ENCODE measurements around the gene BLNK. TPM values are rescaled to one million over a fixed set of nuclear protein-coding genes. Genes with fewer than 3 reads are reported as not detected.

BLNK gene
- polyA plus RNA-seq, 2 of the 4 experiments (the other 2 are of a cell fraction), result not detected

DNA sequence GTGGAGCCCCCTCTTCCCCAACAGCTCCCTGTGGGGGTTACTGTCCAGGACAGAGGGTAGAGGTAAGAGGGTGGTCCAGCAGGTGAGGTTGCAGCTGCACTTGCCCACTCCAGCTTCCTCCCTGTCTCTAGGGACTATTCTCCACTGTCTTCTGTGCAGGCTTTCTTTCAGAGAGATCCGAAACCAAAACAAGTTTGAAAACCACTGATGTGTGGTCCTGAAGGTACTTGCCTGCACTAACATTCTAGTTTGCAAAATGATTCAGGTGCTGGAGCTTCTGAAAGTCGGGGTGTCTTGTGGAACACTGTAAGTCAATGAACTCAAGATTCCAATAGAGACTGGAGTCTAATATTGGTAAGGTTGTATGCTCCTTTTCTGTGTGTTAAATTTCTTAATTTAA lies 63.1 kb downstream of the BLNK start:
- ATAC-seq (no peak), DNase-seq (ENCODE audit: low read depth in 1 of 2, low spot score in 1 of 2) (no peak), FAIRE-seq (no peak)
- H3K4me2 ChIP-seq, result no peak overlapping the region
- ChIA-PET CTCF (interaction anchor here (0.6 to 2.1 kb wide), 3 partner anchors 11 to 21 kb away, joined by 3 to 9 read pairs (median 4); no protein-coding TSS in a partner anchor), POLR2A (no interaction called here)
- no peak overlapping the region for H3K4me3 ChIP-seq
- no peaks in the 10 kb centered on the region for H3K9me3 ChIP-seq
- TF ChIP-seq SMC3 (IDR thresholded peaks at IDR 0.05) (no peak), HDAC2 (IDR thresholded peaks at IDR 0.05) (no peak), GATA3 (IDR thresholded peaks at IDR 0.05; ENCODE audit: borderline replicate concordance) (no peak), RFX5 (IDR thresholded peaks at IDR 0.05) (no peak), POLR2AphosphoS2 (conservative IDR thresholded peaks at IDR 0.05; ENCODE audit: low read length) (no peak), ZSCAN20 (CRISPR knock-in tag; IDR thresholded peaks at IDR 0.05) (no peak), HOXB13 (CRISPR knock-in tag; IDR thresholded peaks at IDR 0.05; ENCODE audit: low read depth) (no peak), NPAS2 (CRISPR knock-in tag; IDR thresholded peaks at IDR 0.05; ENCODE audit: borderline replicate concordance) (no peak), CBX2 (IDR thresholded peaks at IDR 0.05; ENCODE audit: borderline replicate concordance, low read depth) (no peak), JUNB (IDR thresholded peaks at IDR 0.05) (no peak), CEBPB (IDR thresholded peaks at IDR 0.05) (no peak), EHF (CRISPR knock-in tag; IDR thresholded peaks at IDR 0.05) (no peak), MAFK (IDR thresholded peaks at IDR 0.05; ENCODE audit: partially characterized antibody) (no peak), KDM1A (IDR thresholded peaks at IDR 0.05; ENCODE audit: low read depth) (no peak), SREBF2 (IDR thresholded peaks at IDR 0.05) (no peak), EHMT2 (IDR thresholded peaks at IDR 0.05; ENCODE audit: low read depth) (no peak), BHLHE40 (IDR thresholded peaks at IDR 0.05; ENCODE audit: low read depth, low read length) (no peak)
- TF ChIP-seq, protein P1, sequence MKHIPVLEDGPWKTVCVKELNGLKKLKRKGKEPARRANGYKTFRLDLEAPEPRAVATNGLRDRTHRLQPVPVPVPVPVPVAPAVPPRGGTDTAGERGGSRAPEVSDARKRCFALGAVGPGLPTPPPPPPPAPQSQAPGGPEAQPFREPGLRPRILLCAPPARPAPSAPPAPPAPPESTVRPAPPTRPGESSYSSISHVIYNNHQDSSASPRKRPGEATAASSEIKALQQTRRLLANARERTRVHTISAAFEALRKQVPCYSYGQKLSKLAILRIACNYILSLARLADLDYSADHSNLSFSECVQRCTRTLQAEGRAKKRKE (CRISPR knock-in tag; IDR thresholded peaks at IDR 0.05; ENCODE audit: low read depth), result no peak
- no peak overlapping the region for H3K27ac ChIP-seq
- no peaks in the 10 kb centered on the region for H3K4me1 ChIP-seq
- WGBS (ENCODE audit: missing lambda C conversion rate), result 33% methylated on average over 2 of the region's 2 CpGs

DNA sequence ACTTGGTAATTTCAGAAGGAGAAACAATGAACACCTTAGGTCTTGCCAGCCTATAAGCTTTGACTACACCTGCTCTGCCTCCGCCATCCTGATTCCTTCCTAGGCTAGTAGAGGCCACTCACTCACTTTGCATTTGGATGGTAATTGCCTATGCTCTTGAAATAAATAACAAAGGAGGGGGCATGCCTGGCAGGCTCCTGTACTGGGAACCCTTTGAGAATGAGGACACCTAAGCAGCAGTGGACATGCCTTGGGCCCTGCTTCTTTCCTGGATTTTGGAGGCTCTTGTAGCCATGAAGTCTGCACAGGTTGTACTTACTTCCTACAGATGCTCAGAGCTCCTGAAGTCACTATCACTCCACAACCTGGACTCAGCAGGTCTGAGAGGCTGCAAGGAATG lies 65.8 kb downstream of the BLNK start:
- Histone ChIP-seq H3K27ac (no peak overlapping the region), H3K4me2 (no peak overlapping the region), H3K9me3 (no peaks in the 10 kb centered on the region), H3K4me3 (no peak overlapping the region), H3K4me1 (no peaks in the 10 kb centered on the region)
- 69% methylated on average over 1 of the region's 1 CpG for WGBS (ENCODE audit: missing lambda C conversion rate)
- POLR2A ChIA-PET, result no interaction called here
- no peak for DNase-seq (ENCODE audit: low read depth in 1 of 2, low spot score in 1 of 2)
- CTCF ChIA-PET, result no interaction called here
- TF ChIP-seq HEYL (CRISPR knock-in tag; IDR thresholded peaks at IDR 0.05) (no peak), CEBPB (IDR thresholded peaks at IDR 0.05) (no peak), TP53 (CRISPR knock-in tag; IDR thresholded peaks at IDR 0.05) (no peak), ESRRA (IDR thresholded peaks at IDR 0.05; ENCODE audit: borderline replicate concordance, low read length) (no peak), ZC3H11A (IDR thresholded peaks at IDR 0.05) (no peak), POLR2A (IDR thresholded peaks at IDR 0.05; ENCODE audit: low read length) (no peak), RAD21 (conservative IDR thresholded peaks at IDR 0.05 in 1 of 2, IDR thresholded peaks at IDR 0.05 in 1 of 2) (no peak), HOXA7 (CRISPR knock-in tag; IDR thresholded peaks at IDR 0.05) (no peak), RCOR1 (IDR thresholded peaks at IDR 0.05; ENCODE audit: low read depth, low read length) (no peak), RFX5 (IDR thresholded peaks at IDR 0.05) (no peak), JUN (IDR thresholded peaks at IDR 0.05) (no peak), ZNF302 (CRISPR knock-in tag; IDR thresholded peaks at IDR 0.05) (no peak), FOSB (CRISPR knock-in tag; IDR thresholded peaks at IDR 0.05) (no peak), POLR2AphosphoS2 (conservative IDR thresholded peaks at IDR 0.05; ENCODE audit: low read length) (no peak)
- TF ChIP-seq, protein P2, sequence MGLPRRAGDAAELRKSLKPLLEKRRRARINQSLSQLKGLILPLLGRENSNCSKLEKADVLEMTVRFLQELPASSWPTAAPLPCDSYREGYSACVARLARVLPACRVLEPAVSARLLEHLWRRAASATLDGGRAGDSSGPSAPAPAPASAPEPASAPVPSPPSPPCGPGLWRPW (IDR thresholded peaks at IDR 0.05), result no peak
- TF ChIP-seq, protein P3, sequence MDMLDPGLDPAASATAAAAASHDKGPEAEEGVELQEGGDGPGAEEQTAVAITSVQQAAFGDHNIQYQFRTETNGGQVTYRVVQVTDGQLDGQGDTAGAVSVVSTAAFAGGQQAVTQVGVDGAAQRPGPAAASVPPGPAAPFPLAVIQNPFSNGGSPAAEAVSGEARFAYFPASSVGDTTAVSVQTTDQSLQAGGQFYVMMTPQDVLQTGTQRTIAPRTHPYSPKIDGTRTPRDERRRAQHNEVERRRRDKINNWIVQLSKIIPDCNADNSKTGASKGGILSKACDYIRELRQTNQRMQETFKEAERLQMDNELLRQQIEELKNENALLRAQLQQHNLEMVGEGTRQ (IDR thresholded peaks at IDR 0.05), result no peak
- no peak for ATAC-seq
- FAIRE-seq, result no peak
